ENCODE results near the gene FPR3. TPM values are rescaled to one million over a fixed set of nuclear protein-coding genes. Genes with fewer than 3 reads are reported as not detected.

FPR3 gene
- total and polyA plus RNA-seq, 9 of the 15 experiments (the other 6 are each of a cell fraction or from before 2014, with no cell fraction given) = 0.08 to 0.51 (median 0.22) TPM; not detected in 1

DNA sequence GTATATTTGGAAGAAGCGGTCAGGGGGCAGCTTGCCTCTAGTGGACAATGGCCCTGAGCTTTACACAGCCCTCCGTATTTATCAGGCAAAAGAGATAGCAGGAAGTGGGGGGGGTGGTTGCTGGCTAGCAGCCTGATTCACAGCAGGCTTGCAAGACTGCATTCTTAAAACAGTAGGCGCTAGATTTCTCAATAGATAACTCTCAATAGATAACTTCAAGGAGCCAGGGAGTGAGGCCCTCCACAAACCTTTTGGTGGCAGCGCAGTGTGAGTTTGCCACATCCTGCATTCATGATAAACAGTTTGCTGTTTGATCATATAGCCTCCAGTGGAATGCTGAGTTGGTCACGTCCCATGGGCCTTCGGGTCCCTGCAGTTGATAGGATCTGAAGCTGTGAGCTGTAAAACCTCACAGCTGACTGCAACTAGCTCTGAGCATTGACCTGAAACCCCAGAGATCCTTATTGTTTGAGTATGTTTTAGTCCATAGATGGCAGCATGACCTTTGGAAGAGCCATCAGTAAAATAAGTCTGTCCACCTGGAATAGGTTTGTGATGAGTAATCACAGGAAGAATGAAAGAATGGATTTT is 12.2 kb downstream of the FPR3 start (continued):
- no peak for TF ChIP-seq IFI16 (CRISPR knock-in tag; IDR thresholded peaks at IDR 0.05)
- no peak; the same call in 1 of the 2 replicates for TF ChIP-seq DDX20 (tag; IDR thresholded peaks at IDR 0.05; ENCODE audit: low read depth)
- TF ChIP-seq ZNF354B (CRISPR knock-in tag; IDR thresholded peaks at IDR 0.05) = no peak
- no peak for TF ChIP-seq RBM15 (IDR thresholded peaks at IDR 0.05; ENCODE audit: insufficient read depth, low read length)
- TF ChIP-seq ZNF184 (CRISPR knock-in tag; IDR thresholded peaks at IDR 0.05) = no peak
- TF ChIP-seq, protein P1, sequence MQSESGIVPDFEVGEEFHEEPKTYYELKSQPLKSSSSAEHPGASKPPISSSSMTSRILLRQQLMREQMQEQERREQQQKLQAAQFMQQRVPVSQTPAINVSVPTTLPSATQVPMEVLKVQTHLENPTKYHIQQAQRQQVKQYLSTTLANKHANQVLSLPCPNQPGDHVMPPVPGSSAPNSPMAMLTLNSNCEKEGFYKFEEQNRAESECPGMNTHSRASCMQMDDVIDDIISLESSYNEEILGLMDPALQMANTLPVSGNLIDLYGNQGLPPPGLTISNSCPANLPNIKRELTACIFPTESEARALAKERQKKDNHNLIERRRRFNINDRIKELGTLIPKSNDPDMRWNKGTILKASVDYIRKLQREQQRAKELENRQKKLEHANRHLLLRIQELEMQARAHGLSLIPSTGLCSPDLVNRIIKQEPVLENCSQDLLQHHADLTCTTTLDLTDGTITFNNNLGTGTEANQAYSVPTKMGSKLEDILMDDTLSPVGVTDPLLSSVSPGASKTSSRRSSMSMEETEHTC (IDR thresholded peaks at IDR 0.05) = no peak
- peak; percentile 50 for TF ChIP-seq CCNT2 (IDR thresholded peaks at IDR 0.05; ENCODE audit: borderline replicate concordance, extremely low read depth, insufficient read length, low read depth, low read length)
- no peak for TF ChIP-seq ZNF41 (CRISPR knock-in tag; conservative IDR thresholded peaks at IDR 0.05)
- no peak for TF ChIP-seq ZC3H4 (CRISPR knock-in tag; IDR thresholded peaks at IDR 0.05; ENCODE audit: borderline replicate concordance)
- TF ChIP-seq SAFB (IDR thresholded peaks at IDR 0.05; ENCODE audit: borderline replicate concordance, low read depth, low read length) = no peak
- TF ChIP-seq FUS (optimal IDR thresholded peaks at IDR 0.05; ENCODE audit: low read depth, low read length) = no peak
- TF ChIP-seq U2AF1 (optimal IDR thresholded peaks at IDR 0.05; ENCODE audit: low read depth, low read length) = no peak
- TF ChIP-seq BRD9 (IDR thresholded peaks at IDR 0.05; ENCODE audit: low read depth, partially characterized antibody) = no peak
- no peak for TF ChIP-seq ZNF75A (CRISPR knock-in tag; IDR thresholded peaks at IDR 0.05)
- TF ChIP-seq MEF2A (IDR thresholded peaks at IDR 0.05; ENCODE audit: control insufficient read depth, low read depth, low read length) = no peak
- TF ChIP-seq PHF8 (IDR thresholded peaks at IDR 0.05; ENCODE audit: borderline replicate concordance, low read length) = no peak
- no peak for TF ChIP-seq ZNF436 (CRISPR knock-in tag; IDR thresholded peaks at IDR 0.05)
- TF ChIP-seq RB1 (IDR thresholded peaks at IDR 0.05; ENCODE audit: low read depth) = 0 out of 2 replicates have a peak, but pooled peaks have one; percentile 10
- no peak for TF ChIP-seq RFX1 (IDR thresholded peaks at IDR 0.05)
- no peak for TF ChIP-seq GTF2F1 (IDR thresholded peaks at IDR 0.05; ENCODE audit: low read depth, low read length)
- peak; percentile 23 for TF ChIP-seq TCF3 (CRISPR knock-in tag; IDR thresholded peaks at IDR 0.05)
- TF ChIP-seq BACH1 (tag; IDR thresholded peaks at IDR 0.05) = no peak
- TF ChIP-seq ZC3H11A (IDR thresholded peaks at IDR 0.05; ENCODE audit: low read depth, low read length) = no peak
- TF ChIP-seq POLR2G (IDR thresholded peaks at IDR 0.05; ENCODE audit: low read depth, low read length) = no peak
- peak; percentile 71; the same call in 1 of the 2 replicates for TF ChIP-seq SMAD4 (CRISPR knock-in tag; conservative IDR thresholded peaks at IDR 0.05)
- no peak for TF ChIP-seq PHTF2 (CRISPR knock-in tag; IDR thresholded peaks at IDR 0.05)
- TF ChIP-seq, protein P2, sequence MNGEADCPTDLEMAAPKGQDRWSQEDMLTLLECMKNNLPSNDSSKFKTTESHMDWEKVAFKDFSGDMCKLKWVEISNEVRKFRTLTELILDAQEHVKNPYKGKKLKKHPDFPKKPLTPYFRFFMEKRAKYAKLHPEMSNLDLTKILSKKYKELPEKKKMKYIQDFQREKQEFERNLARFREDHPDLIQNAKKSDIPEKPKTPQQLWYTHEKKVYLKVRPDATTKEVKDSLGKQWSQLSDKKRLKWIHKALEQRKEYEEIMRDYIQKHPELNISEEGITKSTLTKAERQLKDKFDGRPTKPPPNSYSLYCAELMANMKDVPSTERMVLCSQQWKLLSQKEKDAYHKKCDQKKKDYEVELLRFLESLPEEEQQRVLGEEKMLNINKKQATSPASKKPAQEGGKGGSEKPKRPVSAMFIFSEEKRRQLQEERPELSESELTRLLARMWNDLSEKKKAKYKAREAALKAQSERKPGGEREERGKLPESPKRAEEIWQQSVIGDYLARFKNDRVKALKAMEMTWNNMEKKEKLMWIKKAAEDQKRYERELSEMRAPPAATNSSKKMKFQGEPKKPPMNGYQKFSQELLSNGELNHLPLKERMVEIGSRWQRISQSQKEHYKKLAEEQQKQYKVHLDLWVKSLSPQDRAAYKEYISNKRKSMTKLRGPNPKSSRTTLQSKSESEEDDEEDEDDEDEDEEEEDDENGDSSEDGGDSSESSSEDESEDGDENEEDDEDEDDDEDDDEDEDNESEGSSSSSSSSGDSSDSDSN (IDR thresholded peaks at IDR 0.05; ENCODE audit: borderline replicate concordance in 1 of 2, low read depth in 2 of 2, low read length in 2 of 2) = no peak
- no peak for TF ChIP-seq PPARD (CRISPR knock-in tag; IDR thresholded peaks at IDR 0.05)
- TF ChIP-seq GTF2A2 (tag; IDR thresholded peaks at IDR 0.05) = no peak
